SH-SY5Y (cell line): ENCODE measurements around the gene SEMA4D.

Experiments used
- GATA2 ChIP-seq: IDR thresholded peaks from 2 replicates; pipeline ENCODE4 v1.6.1; 2011; ENCODE audit warnings: mild to moderate bottlenecking, low read depth, low read length
- GATA3 ChIP-seq: IDR thresholded peaks from 2 replicates; pipeline ENCODE4 v1.6.1; 2011; ENCODE audit warnings: low read depth, mild to moderate bottlenecking, low read length, moderate library complexity

DNA sequence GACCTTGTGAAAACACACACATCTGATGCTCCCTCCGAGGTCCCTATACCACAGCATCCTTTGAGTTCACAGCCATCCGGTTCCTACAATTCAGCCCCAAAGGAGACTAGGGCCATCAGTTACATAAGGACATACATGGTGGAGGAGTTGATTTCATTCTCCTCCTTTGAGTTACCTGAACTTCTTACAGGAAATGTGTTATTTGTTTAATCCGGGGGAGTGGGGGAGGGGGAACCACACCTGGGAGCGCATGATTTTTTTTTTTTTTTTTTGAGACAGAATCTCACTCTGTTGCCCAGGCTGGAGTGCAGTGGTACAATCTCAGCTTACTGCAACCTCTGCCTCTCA is 30.7 kb downstream of the SEMA4D start:
- no peak for TF ChIP-seq GATA2
- no peak for TF ChIP-seq GATA3
